ENCODE results near the gene GPR37.

The GPR37 gene

GRCh38 chr7:124724507-124725192, 40.9 kb downstream of the GPR37 start:
- no peak for DNase-seq (ENCODE audit: low spot score)

- no peak for DNase-seq (ENCODE audit: low spot score)
These were observed 41.5 kb downstream of the GPR37 start for GRCh38 chr7:124724079-124724478.

- no peak for DNase-seq (ENCODE audit: low spot score)
These were observed 42.6 kb downstream of the GPR37 start for GRCh38 chr7:124723012-124723411.

- no peak for DNase-seq (ENCODE audit: low spot score)
These were observed 43.3 kb downstream of the GPR37 start for GRCh38 chr7:124722292-124722691.

GRCh38 chr7:124720195-124720594, 45.4 kb downstream of the GPR37 start:
- DNase-seq (ENCODE audit: low spot score): no peak

GRCh38 chr7:124718032-124718766, 47.4 kb downstream of the GPR37 start:
- no peak for DNase-seq (ENCODE audit: low spot score)

GRCh38 chr7:124716894-124717293, 48.7 kb downstream of the GPR37 start:
- no peak for DNase-seq (ENCODE audit: low spot score)

GRCh38 chr7:124713086-124713485, 52.5 kb downstream of the GPR37 start:
- DNase-seq (ENCODE audit: low spot score): no peak

- DNase-seq (ENCODE audit: low spot score): no peak
These were observed 53.6 kb downstream of the GPR37 start for GRCh38 chr7:124712017-124712416.

GRCh38 chr7:124702385-124702784, 63.2 kb downstream of the GPR37 start:
- DNase-seq (ENCODE audit: low spot score): no peak

GRCh38 chr7:124701955-124702354, 63.6 kb downstream of the GPR37 start:
- no peak for DNase-seq (ENCODE audit: low spot score)

GRCh38 chr7:124700655-124701054, 64.9 kb downstream of the GPR37 start:
- DNase-seq (ENCODE audit: low spot score): no peak

GRCh38 chr7:124698964-124699363, 66.6 kb downstream of the GPR37 start:
- DNase-seq (ENCODE audit: low spot score): no peak

- DNase-seq (ENCODE audit: low spot score): no peak
These were observed 67.8 kb downstream of the GPR37 start for GRCh38 chr7:124697746-124698145.

Measured in germinal center (tissue), 1 donor.